Heart right ventricle (tissue), 16 donors: ENCODE data around the gene SLK. TPM values are rescaled to one million over a fixed set of nuclear protein-coding genes. Genes with fewer than 3 reads are reported as not detected.

Experiments
- ATAC-seq, 8 donors: fragments of 200-7000 bp; cut with Tn5 transposase; one replicate each; pipeline ENCODE4 v1.9.1; 2020; ENCODE audit warnings: mild to moderate bottlenecking in 8 of 8, moderate library complexity in 8 of 8, moderate number of reproducible peaks in 1 of 8
- DNase-seq, 2 donors: peaks; one replicate each; pipeline ENCODE4 v3.0.0-alpha.2; 2020
- H3K27ac ChIP-seq, 10 donors: fragments of 200-600 bp; sonication (generic) in 2 of 10; one replicate each; pipeline versions ENCODE4 v1.5.0 to v1.8.0; 2020 to 2022; ENCODE audit warnings: mild to moderate bottlenecking in 3 of 10
- H3K27me3 ChIP-seq, 7 donors: fragments of 200-600 bp; one replicate each; pipeline ENCODE4 v1.8.0; 2021 to 2022; ENCODE audit warnings: mild to moderate bottlenecking in 2 of 7
- H3K36me3 ChIP-seq, 9 donors: fragments of 200-600 bp; sonication (generic) in 1 of 9; one replicate each; pipeline versions ENCODE4 v1.5.0 to v1.8.0; 2020 to 2022; ENCODE audit warnings: mild to moderate bottlenecking in 2 of 9
- H3K4me1 ChIP-seq, 9 donors: fragments of 200-600 bp; sonication (generic) in 1 of 9; one replicate each; pipeline versions ENCODE4 v1.5.0 to v1.8.0; 2020 to 2022; ENCODE audit warnings: mild to moderate bottlenecking in 4 of 9
- H3K4me3 ChIP-seq, 10 donors: fragments of 200-600 bp; sonication (generic) in 2 of 10; one replicate each; pipeline versions ENCODE4 v1.5.0 to v1.8.0; 2020 to 2022; ENCODE audit warnings: mild to moderate bottlenecking in 7 of 10, moderate library complexity in 2 of 10
- H3K9me3 ChIP-seq, 11 donors: fragments of 200-600 bp in 10 of 11; sonication (generic) in 2 of 11; one replicate each; pipeline versions ENCODE4 v1.5.0 to v1.8.0; 2013 to 2022; ENCODE audit warnings: mild to moderate bottlenecking in 2 of 11, control low read depth in 1 of 11, moderate library complexity in 1 of 11
- CTCF ChIP-seq, 9 donors: fragments of 200-600 bp; sonication (generic) in 2 of 9; IDR thresholded peaks; one replicate each; pipeline versions ENCODE4 v1.5.0 to v1.8.0; 2021 to 2022; ENCODE audit warnings: antibody characterized with exemption in 9 of 9, mild to moderate bottlenecking in 5 of 9, moderate library complexity in 1 of 9
- WGBS, 2 donors: extraction: QIAGEN DNeasy Blood & Tissue Kit; methylation state at CpG; one replicate each; pipeline ENCODE4 v1.1.7; 2013; ENCODE audit warnings: inconsistent platforms in 1 of 2; 5-methylcytosine and 5-hydroxymethylcytosine counted together
- intact Hi-C, 10 donors: fragments of 100-400 bp; cut with DNase I; formaldehyde crosslinking; loops; one replicate each; pipeline versions ENCODE4 v1.11.1 to v1.14.2; 2022
- polyA plus RNA-seq, 2 donors: library from polyadenylated mRNA; stranded (reverse); fragments of 200-250 nt; gene quantifications; one replicate each; pipeline ENCODE4 v1.2.3, GENCODE V29; 2013
- total RNA-seq, 10 donors: library from RNA; stranded (reverse); fragmentation: NEBNext Ultra II Directional in 3 of 10; extraction: Animal tissue kit (Norgen Biotek cat#: 25700) in 3 of 10; gene quantifications; one replicate each; pipeline versions ENCODE4 v1.2.1 to v1.2.4, GENCODE V29; 2021 to 2023
- donor health status: Arrhythmogenic right ventricular cardiomyopathy.
- donor health status: ischemic (EF 13 %, LVEDD 7.1; RV severe dilation, severe dysfunction).
- donor health status: healthy with polysubstance abuse.
- donor health status: DM: no; HTN: yes; CAD: no.
- donor health status: DM: no; HTN: no; CAD: no.
- donor health status: ischemic (EF 25% LVEDD 6.9; RV normal size, moderate dysfunction).
- donor health status: ischemic (EF 25% LVEDD 5.7; RV mildly dilated, moderate dysfunction).
- donor health status: healthy.
- donor health status: DM: yes; HTN: yes; CAD: no.
- donor health status: Ischemic cardiomyopathy.
- donor health status: ischemic (EF 35%, LVEDD 5.7; RV mildly dilated, moderate dysfunction).
- donor health status: nonischemic (EF 11% LVEDD 7.7; RV severe dilation, severe dysfunction).
- donor health status: DM: yes; HTN: yes; CAD: no.
- donor health status: PGD.
- donor health status: ischemic (EF 29% LVEDD 5.4; RV normal size, mild dysfunction).
- donor health status: nonischemic (EF 23%, LVEDD 6.1; RV moderate dilation, normal function).

The SLK gene
- total and polyA plus RNA-seq, 12 donors, result 11.3 to 63.6 (median 41.3) TPM

DNA sequence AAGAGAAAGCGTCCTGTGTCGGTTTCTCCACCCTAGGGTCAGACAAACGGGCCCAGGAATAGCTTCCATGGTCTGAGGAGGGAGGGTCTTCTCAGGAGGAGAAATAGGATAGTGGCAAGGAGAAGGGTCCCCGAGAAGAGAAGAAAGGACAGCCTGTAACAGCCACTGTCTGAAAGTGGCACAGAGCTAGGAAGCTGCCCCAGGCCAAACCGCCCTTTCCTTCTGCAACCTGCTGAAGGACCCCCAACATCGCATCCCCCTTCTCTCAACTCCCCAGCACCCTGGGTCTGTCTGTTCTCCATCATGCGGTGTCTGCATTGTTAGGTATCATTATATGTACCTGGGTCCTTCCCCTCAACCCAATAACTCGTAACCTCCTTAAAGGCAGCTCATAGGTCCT lies 71.6 kb downstream of the SLK start:
- 84 to 88% methylated on average over 8 of the region's 8 CpGs for WGBS, 2 donors
- ATAC-seq (no peak), DNase-seq (no peak)
- intact Hi-C loops, result no loop called here
- H3K4me3 ChIP-seq, result no peak overlapping the region
- no peaks in the 10 kb centered on the region for H3K27me3 ChIP-seq
- TF ChIP-seq CTCF (IDR thresholded peaks at IDR 0.05), result no peak
- H3K27ac ChIP-seq, result no peak overlapping the region
- H3K9me3 ChIP-seq, result no peaks in the 10 kb centered on the region
- H3K36me3 ChIP-seq, result peaks cover 0 to 6% (median 0%) of the 10 kb centered on the region in 9 donors
- peaks cover 0 to 8% (median 0%) of the 10 kb centered on the region in 9 donors for H3K4me1 ChIP-seq

DNA sequence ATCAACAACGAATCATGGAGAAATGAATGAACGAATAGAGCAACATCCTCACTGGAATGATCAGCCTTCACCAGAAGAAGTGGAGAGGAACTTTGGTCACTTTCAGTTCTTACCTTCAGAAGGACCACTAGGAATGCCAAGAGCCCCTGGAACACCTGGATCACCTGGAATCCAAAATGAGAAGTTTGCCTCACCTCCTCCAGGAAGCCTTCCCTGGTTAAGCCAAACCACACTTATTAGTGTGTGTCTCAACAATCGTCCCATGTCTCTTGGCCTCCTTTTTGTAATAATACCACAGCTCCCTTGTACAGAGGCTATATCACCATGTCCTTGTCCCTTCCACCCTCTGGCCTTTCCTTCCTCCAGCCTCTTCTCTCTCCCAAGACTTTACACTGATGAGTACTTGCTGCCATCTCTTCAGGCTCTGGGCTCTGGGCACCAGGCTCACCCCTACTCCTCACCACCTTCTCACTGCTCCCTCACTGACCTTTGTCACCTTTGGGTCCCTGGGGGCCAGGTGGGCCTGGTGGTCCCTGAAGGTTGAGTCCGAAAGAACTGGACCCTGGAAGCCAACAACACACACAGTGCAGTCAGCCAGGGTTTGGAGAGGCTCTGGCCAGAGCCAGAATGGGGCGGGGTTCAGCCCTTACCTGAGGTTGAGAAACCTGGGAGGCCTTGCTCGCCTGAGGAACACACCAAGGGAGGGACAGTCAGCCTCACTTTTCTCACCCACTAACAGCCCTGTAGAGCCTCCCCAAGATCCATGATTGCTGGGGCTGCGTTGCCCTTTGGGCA lies 72.2 kb downstream of the SLK start:
- DNase-seq (no peak), ATAC-seq (no peak)
- no peak overlapping the region for H3K27ac ChIP-seq
- peaks cover 0 to 3% (median 0%) of the 10 kb centered on the region in 9 donors for H3K36me3 ChIP-seq
- no peak for TF ChIP-seq CTCF (IDR thresholded peaks at IDR 0.05)
- intact Hi-C loops, result no loop called here
- H3K4me3 ChIP-seq, result no peak overlapping the region
- 92 to 95% methylated on average over 7 of the region's 7 CpGs for WGBS, 2 donors
- H3K4me1 ChIP-seq, result peaks cover 0 to 8% (median 0%) of the 10 kb centered on the region in 9 donors
- H3K27me3 ChIP-seq, result no peaks in the 10 kb centered on the region
- no peaks in the 10 kb centered on the region for H3K9me3 ChIP-seq

DNA sequence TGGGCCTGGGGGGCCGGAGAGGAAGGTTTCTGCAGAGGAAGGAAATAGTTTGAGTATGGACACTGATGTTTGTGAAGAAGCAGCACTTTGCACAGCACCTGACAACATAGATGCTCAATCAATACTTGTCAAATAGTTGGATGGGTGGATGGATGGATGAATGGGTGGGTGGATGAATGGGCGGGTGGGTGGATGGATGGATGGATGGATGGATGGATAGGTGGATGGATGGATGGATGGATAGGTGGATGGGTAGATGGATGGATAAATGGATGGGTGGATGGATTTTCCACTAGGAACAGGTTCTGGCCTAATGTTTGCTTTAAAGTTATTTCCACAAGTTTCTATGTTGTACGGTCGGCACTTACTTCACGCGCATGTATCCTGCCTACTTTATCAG lies 73.4 kb downstream of the SLK start:
- H3K27ac ChIP-seq, result no peak overlapping the region
- ATAC-seq (no peak), DNase-seq (no peak)
- WGBS, 2 donors, result 74 to 76% methylated on average over 6 of the region's 6 CpGs
- no peaks in the 10 kb centered on the region for H3K4me1 ChIP-seq
- no peak overlapping the region for H3K4me3 ChIP-seq
- H3K27me3 ChIP-seq, result no peaks in the 10 kb centered on the region
- no peak for TF ChIP-seq CTCF (IDR thresholded peaks at IDR 0.05)
- no peaks in the 10 kb centered on the region for H3K36me3 ChIP-seq
- intact Hi-C loops, result loop anchor here in 2 of 10 donors (5.0 to 10.0 kb wide), 3 partner anchors 74 to 174 kb away; no protein-coding TSS in a partner anchor
- H3K9me3 ChIP-seq, result no peaks in the 10 kb centered on the region

GRCh38 chr10:104040862-104041789 lies 74.2 kb downstream of the SLK start:
- ATAC-seq, result no peak
- no peaks in the 10 kb centered on the region for H3K27me3 ChIP-seq
- H3K4me3 ChIP-seq, result no peak overlapping the region
- DNase-seq, result no peak
- no peaks in the 10 kb centered on the region for H3K36me3 ChIP-seq
- H3K9me3 ChIP-seq, result no peaks in the 10 kb centered on the region
- no peaks in the 10 kb centered on the region for H3K4me1 ChIP-seq
- 81 to 87% methylated on average over 9 of the region's 9 CpGs for WGBS, 2 donors
- TF ChIP-seq CTCF (IDR thresholded peaks at IDR 0.05), result no peak
- H3K27ac ChIP-seq, result no peak overlapping the region
- intact Hi-C loops, result loop anchor here in 2 of 10 donors (5.0 to 10.0 kb wide), 3 partner anchors 74 to 174 kb away; no protein-coding TSS in a partner anchor
